Esophagus (tissue), 2 donors: ENCODE measurements around the gene ODAD3. TPM values are rescaled to one million over a fixed set of nuclear protein-coding genes. Genes with fewer than 3 reads are reported as not detected.
"Not testable (repeated sequence)": the region's sequence is repeated elsewhere in the genome, so short reads cannot be mapped to it uniquely, and the experiment has no call there.

Experiments used
- H3K27ac ChIP-seq, 2 donors: one replicate each; pipeline ENCODE4 v1.5.1; 2013; ENCODE audit warnings: low read depth in 2 of 2, mild to moderate bottlenecking in 2 of 2, inconsistent platforms in 1 of 2, low read length in 1 of 2, moderate library complexity in 1 of 2
- H3K27me3 ChIP-seq, 2 donors: one replicate each; pipeline ENCODE4 v1.6.1; 2013; ENCODE audit warnings: low read length in 2 of 2, control low read depth in 1 of 2, mild to moderate bottlenecking in 1 of 2; ENCODE audit not compliant: insufficient read depth in 2 of 2, control insufficient read depth in 1 of 2
- H3K36me3 ChIP-seq, 2 donors: one replicate each; pipeline ENCODE4 v1.6.1; 2013; ENCODE audit warnings: low read length in 1 of 2; ENCODE audit not compliant: control insufficient read depth in 2 of 2, insufficient read depth in 2 of 2
- H3K4me1 ChIP-seq, 2 donors: one replicate each; pipeline ENCODE4 v1.6.1; 2013; ENCODE audit warnings: low read length in 1 of 2; ENCODE audit not compliant: control insufficient read depth in 2 of 2, insufficient read depth in 2 of 2
- H3K4me3 ChIP-seq, 2 donors: one replicate each; pipeline ENCODE4 v1.5.1; 2013; ENCODE audit warnings: low read length in 2 of 2, mild to moderate bottlenecking in 2 of 2, low read depth in 1 of 2, moderate library complexity in 1 of 2
- H3K9me3 ChIP-seq, 2 donors: one replicate each; pipeline ENCODE4 v1.6.1; 2013; ENCODE audit warnings: mild to moderate bottlenecking in 2 of 2, low read depth in 1 of 2, low read length in 1 of 2, moderate library complexity in 1 of 2; ENCODE audit not compliant: control insufficient read depth in 2 of 2, insufficient read depth in 1 of 2
- WGBS, 2 donors: extraction: QIAGEN DNeasy Blood & Tissue Kit; methylation state at CpG; one replicate each; pipeline ENCODE4 v1.1.7; 2013; 5-methylcytosine and 5-hydroxymethylcytosine counted together
- polyA plus RNA-seq, 2 donors: library from polyadenylated mRNA; stranded (reverse); fragments of 200-250 nt; gene quantifications; one replicate each; pipeline ENCODE4 v1.2.3, GENCODE V29; 2013
- donor health status: healthy with polysubstance abuse.
- donor health status: Bipolar disorder and iron deficiency.

The ODAD3 gene
- polyA plus RNA-seq, 2 donors = 0.06 to 0.20 TPM

DNA sequence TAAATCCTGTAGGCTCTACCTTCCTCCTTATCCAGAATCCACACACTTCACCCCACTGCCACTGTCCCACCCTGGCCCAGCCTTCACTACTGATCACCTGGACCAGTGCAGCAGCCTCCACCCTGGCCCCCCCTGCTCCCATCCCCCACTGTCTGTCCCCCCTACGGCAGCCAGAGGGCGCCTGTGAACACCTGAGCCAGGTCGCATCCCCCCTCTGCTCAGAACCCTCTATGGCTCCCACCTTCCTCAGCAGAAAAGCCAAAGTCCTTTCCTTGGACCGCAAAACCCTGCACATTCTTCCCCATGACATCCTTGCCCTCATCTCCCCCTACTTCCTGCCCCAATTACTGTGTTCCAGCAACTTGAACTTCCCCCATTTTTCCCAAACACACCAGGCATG is 25.3 kb upstream of the ODAD3 start:
- Histone ChIP-seq H3K27ac (no peak overlapping the region), H3K36me3 (no peaks in the 10 kb centered on the region), H3K4me1 (no peaks in the 10 kb centered on the region), H3K9me3 (no peaks in the 10 kb centered on the region), H3K4me3 (no peak overlapping the region), H3K27me3 (no peaks in the 10 kb centered on the region)
- 51 to 58% methylated on average over 4 of the region's 4 CpGs for WGBS, 2 donors

- not testable (repeated sequence) for H3K4me3 ChIP-seq, H3K4me1 ChIP-seq, H3K27ac ChIP-seq, H3K9me3 ChIP-seq, H3K27me3 ChIP-seq, H3K36me3 ChIP-seq
- 73 to 77% methylated on average over 11 of the region's 11 CpGs for WGBS, 2 donors
These were observed 24.0 kb upstream of the ODAD3 start for GRCh38 chr19:11458912-11459311.

GRCh38 chr19:11458236-11458900 is 23.4 kb upstream of the ODAD3 start:
- H3K4me3 ChIP-seq = no peak overlapping the region
- WGBS, 2 donors = 83 to 86% methylated on average over 19 of the region's 19 CpGs
- H3K27me3 ChIP-seq = no peaks in the 10 kb centered on the region
- no peaks in the 10 kb centered on the region for H3K36me3 ChIP-seq
- H3K9me3 ChIP-seq = no peaks in the 10 kb centered on the region
- no peaks in the 10 kb centered on the region for H3K4me1 ChIP-seq
- no peak overlapping the region for H3K27ac ChIP-seq

DNA sequence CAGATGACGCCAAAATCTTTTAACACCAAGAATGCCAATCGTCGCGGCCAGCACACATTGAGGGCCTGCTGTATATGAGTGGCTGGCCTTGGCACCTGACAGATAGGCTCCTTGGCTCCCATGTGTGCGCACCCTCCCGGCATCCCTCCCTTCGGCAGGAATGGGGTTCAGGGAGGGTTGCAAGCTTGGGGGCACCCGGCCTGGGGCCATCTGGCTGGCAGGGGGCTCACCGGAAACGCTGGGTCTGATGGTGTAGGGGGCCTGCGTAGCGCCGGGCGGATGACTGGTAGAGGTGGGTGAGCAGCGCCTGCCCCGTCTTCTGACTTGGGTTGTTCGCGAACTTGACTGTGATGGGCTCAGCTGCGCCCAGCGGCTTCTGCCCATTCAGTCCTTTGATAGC is 22.9 kb upstream of the ODAD3 start:
- 82 to 88% methylated on average over 19 to 20 of the region's 20 CpGs for WGBS, 2 donors
- Histone ChIP-seq H3K4me1 (no peaks in the 10 kb centered on the region), H3K27me3 (no peaks in the 10 kb centered on the region), H3K9me3 (no peaks in the 10 kb centered on the region), H3K4me3 (no peak overlapping the region), H3K36me3 (no peaks in the 10 kb centered on the region), H3K27ac (no peak overlapping the region)

GRCh38 chr19:11457115-11457514 is 22.2 kb upstream of the ODAD3 start:
- Histone ChIP-seq H3K9me3 (no peaks in the 10 kb centered on the region), H3K27ac (no peak overlapping the region), H3K4me3 (no peak overlapping the region), H3K27me3 (no peaks in the 10 kb centered on the region), H3K36me3 (no peaks in the 10 kb centered on the region), H3K4me1 (no peaks in the 10 kb centered on the region)
- 35 to 36% methylated on average over 15 to 18 of the region's 18 CpGs for WGBS, 2 donors

DNA sequence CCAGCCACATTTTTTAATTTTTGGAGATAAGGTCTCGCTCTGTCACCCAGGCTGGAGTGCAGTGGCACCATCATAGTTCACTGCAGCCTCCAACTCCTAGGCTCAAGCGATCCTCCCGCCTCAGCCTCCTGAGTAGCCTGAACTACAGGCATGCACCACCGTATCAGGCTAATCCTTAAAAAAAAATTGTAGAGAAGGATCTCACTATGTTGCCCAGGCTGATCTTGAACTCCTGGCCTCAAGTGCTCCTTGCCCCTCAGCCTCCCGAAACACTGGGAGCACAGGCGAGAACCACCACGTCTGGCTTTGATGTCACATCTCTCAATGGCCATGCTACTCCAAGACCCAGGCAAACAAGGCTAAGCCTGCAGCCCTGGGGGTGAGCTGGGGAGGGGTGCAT is 21.7 kb upstream of the ODAD3 start:
- Histone ChIP-seq H3K27ac (no peak overlapping the region), H3K36me3 (no peaks in the 10 kb centered on the region), H3K4me3 (no peak overlapping the region), H3K27me3 (no peaks in the 10 kb centered on the region), H3K9me3 (no peaks in the 10 kb centered on the region), H3K4me1 (no peaks in the 10 kb centered on the region)
- 87 to 88% methylated on average over 7 of the region's 7 CpGs for WGBS, 2 donors

DNA sequence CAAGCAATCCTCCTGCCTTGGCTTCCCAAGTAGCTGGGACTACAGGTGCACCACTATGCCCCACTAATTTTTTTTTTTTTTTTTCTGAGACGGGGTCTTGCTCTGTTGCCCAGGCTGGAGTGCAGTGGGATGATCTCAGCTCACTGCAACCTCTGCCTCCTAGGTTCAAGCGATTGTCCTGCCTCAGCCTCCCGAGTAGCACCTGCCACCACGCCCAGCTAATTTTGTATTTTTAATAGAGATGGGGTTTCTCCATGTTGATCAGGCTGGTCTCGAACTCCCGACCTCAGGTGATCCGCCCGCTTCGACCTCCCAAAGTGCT is 20.3 kb upstream of the ODAD3 start:
- H3K4me1 ChIP-seq, H3K9me3 ChIP-seq, H3K27me3 ChIP-seq, H3K36me3 ChIP-seq, H3K27ac ChIP-seq, H3K4me3 ChIP-seq: not testable (repeated sequence)
- WGBS, 2 donors = 85 to 87% methylated on average over 9 of the region's 9 CpGs

DNA sequence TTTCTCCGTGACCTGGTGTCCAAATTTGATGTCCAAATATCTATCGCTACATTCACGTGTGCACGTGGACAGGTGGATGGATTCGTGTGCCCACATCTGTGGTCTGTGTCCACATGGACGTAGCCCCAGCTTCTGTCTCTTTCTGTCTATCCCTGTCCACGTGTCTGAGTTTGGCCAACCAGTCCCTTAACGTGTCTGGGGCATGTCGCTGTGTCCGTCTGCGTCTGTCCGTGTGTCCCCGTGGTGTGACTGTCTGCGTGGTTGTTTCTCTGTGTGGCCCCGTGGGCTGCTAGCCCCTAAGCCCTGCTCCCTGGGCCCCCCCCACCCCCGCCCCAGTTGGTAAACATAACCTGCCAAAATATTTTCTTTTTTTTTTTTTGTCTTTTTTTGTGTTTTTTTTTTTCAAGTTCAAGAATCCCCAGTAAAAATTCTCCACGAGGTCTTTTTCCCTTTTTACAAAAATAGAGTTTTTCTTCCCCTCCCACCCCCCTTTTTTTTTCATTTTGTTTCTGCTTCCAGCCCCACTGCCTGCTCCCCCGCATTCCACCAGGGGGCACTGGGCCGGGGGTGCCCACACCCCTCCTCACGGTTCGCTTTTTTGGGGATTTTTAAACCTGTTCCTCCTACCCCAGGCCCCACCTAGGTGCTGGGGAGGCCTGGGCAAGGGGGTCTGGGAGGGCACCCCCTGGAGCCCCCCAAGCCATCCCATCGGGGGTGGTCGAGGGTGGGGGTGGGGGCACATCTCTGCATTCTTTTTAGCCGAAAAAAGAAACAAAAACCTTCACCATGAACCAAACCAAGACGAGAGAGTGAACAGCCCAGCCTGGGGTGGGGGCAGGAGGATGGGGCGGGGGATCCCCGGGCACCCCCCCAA is 18.8 kb upstream of the ODAD3 start:
- Histone ChIP-seq H3K4me3 (no peak overlapping the region), H3K4me1 (no peaks in the 10 kb centered on the region)
- 50 to 54% methylated on average over 26 to 27 of the region's 27 CpGs for WGBS, 2 donors

GRCh38 chr19:11452620-11453310 is 17.8 kb upstream of the ODAD3 start:
- peaks cover 11 to 19% of the 10 kb centered on the region in 2 donors for H3K36me3 ChIP-seq
- no peak overlapping the region for H3K27ac ChIP-seq
- no peaks in the 10 kb centered on the region for H3K27me3 ChIP-seq
- no peaks in the 10 kb centered on the region for H3K4me1 ChIP-seq
- no peaks in the 10 kb centered on the region for H3K9me3 ChIP-seq
- WGBS, 2 donors = 81 to 84% methylated on average over 31 to 33 of the region's 33 CpGs
- H3K4me3 ChIP-seq = no peak overlapping the region

More for the DNA sequence above, 18.8 kb upstream of the ODAD3 start:
- H3K27ac ChIP-seq = no peak overlapping the region
- no peaks in the 10 kb centered on the region for H3K27me3 ChIP-seq
- no peaks in the 10 kb centered on the region for H3K9me3 ChIP-seq
- H3K36me3 ChIP-seq = peaks cover 3 to 10% of the 10 kb centered on the region in 2 donors
